GM13976 (cell line): ENCODE data around the gene CDC42EP4.

ENCODE experiments used
- DNase-seq: peaks from one replicate; pipeline ENCODE4 v3.0.0; 2012; ENCODE audit warnings: low spot score
- CTCF ChIP-seq: IDR thresholded peaks from 2 replicates; pipeline ENCODE4 v1.5.1; 2012; ENCODE audit warnings: borderline replicate concordance, mild to moderate bottlenecking; ENCODE audit not compliant: insufficient read depth; ENCODE audit errors: extremely low read depth, missing control alignments, control extremely low read depth
- in situ Hi-C: fragments of 300-500 bp; cut with MboI; formaldehyde crosslinking; loops from one replicate; pipeline ENCODE4 v1.12.0; 2022; ENCODE audit warnings: low sequenced_read_pairs, mixed read lengths, inconsistent platforms; ENCODE audit not compliant: unreplicated experiment

The CDC42EP4 gene

GRCh38 chr17:73340093-73340596, 28.3 kb upstream of the CDC42EP4 start:
- in situ Hi-C loops, result no loop called here
- TF ChIP-seq CTCF, result no peak
- DNase-seq, result no peak

GRCh38 chr17:73338566-73339197, 26.9 kb upstream of the CDC42EP4 start:
- TF ChIP-seq CTCF, result no peak
- no peak for DNase-seq
- in situ Hi-C loops, result no loop called here

GRCh38 chr17:73338050-73338521, 26.3 kb upstream of the CDC42EP4 start:
- no peak for TF ChIP-seq CTCF
- no peak for DNase-seq
- in situ Hi-C loops, result no loop called here

GRCh38 chr17:73337330-73337710, 25.5 kb upstream of the CDC42EP4 start:
- no peak for DNase-seq
- in situ Hi-C loops, result no loop called here
- TF ChIP-seq CTCF, result no peak

- TF ChIP-seq CTCF, result no peak
- in situ Hi-C loops, result no loop called here
- no peak for DNase-seq
Observed at GRCh38 chr17:73336408-73337329, 24.9 kb upstream of the CDC42EP4 start.

- in situ Hi-C loops, result no loop called here
- no peak for DNase-seq
- TF ChIP-seq CTCF, result no peak
Observed at GRCh38 chr17:73335591-73336407, 24.0 kb upstream of the CDC42EP4 start.
